Urothelium cell line (cell line): ENCODE measurements around the gene RFTN1.

ENCODE experiments used
- DNase-seq: peaks from one replicate; pipeline ENCODE4 v3.0.0; 2011; ENCODE audit warnings: low spot score, mixed read lengths
- FAIRE-seq: peaks from 2 replicates; lab custom pipeline; 2011; peaks lifted over from hg19 to GRCh38; lab: Jason Lieb, UNC

Gene RFTN1

DNA sequence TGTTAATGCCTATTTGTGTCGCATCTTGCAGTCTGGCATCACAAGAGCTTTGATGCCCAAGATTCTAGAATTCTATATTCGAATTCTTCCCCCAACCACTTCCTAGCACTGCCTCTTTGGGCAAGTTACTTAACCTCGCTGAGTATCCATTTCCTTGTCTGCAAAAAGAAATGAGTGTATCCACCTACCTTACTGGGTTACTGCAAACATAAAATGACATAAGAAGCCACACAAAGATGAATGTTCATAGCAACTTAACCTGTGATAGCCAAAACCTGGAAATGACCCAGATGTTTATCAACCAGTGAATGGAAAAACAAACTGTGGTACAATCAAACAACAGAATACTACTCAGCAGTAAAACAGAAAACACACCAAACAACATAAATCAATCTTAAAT is 24.9 kb downstream of the RFTN1 start:
- no peak for DNase-seq
- FAIRE-seq: no peak

DNA sequence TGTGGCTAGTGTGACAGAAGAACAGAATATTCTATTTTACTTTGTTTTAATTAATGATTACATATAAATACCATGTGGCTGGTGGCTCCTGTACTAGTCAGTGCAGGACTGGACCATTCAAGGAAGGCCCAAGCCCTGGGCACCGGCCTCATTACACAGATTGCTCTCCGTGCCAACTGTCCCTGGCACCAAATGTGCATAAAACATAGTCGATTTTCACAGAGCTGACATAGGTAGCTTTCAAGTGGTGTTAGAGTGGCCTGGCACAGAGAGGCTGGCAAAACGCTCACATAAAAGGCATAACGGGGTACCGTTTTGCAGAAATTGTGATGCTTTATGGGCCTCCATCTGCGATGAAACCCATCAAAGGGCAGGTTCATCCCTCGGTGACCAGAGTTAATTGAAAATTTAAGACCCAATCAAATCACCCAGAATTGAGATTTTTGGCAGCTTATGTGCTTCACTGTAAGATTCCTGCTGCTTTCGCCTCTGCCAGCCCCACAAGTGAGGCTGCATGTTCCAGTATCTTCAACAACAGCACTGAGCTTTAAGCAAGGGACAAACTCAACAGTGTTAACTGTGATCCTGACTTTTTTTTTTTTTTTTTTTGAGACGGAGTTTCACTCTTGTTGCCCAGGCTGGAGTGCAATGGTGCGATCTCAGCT is 25.9 kb downstream of the RFTN1 start:
- DNase-seq (no peak), FAIRE-seq (no peak)

DNA sequence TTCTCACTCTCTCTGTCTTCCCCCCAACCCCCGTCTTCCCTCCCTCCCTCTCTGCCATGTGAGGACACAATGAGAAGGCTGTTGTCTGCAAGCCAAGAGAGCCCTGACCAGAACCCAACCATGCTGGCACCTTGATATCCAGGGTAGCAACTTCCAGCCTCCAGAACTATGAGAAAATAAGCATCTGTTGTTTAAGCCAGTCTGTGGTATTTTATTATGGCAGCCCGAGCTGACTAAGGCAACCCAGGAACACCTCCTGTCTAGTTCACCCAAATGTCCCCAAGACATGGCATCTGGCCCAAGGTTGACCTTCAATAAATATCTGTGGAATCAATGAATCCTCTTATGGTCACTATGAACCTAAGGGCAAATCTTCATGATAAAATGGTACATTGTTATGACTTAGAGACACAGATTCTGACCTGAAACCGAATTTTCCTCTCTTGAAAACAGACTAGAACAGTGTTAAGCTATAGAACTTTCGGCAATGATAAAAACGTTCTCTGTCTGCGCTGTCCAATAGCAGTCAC is 26.5 kb downstream of the RFTN1 start:
- no peak for DNase-seq
- no peak for FAIRE-seq

DNA sequence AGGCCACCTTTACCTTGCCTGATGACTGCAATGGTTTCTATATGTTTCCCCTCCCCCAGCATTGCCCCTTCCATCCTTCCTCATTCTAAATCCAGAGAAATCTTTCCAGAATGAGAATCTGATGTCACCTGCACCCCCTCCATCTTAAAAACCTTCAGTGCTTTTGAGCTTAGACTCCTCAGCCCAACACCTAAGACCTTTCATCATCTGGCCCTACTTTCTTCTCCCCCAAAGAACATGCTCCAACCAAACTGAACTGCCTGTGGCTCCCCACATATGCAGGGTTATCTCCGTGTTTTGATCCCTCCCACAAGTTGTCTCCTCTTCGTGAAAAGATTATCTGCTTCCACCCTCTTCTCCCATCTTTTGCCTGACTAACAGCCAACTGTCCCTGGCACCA is 27.3 kb downstream of the RFTN1 start:
- no peak for DNase-seq
- no peak for FAIRE-seq

DNA sequence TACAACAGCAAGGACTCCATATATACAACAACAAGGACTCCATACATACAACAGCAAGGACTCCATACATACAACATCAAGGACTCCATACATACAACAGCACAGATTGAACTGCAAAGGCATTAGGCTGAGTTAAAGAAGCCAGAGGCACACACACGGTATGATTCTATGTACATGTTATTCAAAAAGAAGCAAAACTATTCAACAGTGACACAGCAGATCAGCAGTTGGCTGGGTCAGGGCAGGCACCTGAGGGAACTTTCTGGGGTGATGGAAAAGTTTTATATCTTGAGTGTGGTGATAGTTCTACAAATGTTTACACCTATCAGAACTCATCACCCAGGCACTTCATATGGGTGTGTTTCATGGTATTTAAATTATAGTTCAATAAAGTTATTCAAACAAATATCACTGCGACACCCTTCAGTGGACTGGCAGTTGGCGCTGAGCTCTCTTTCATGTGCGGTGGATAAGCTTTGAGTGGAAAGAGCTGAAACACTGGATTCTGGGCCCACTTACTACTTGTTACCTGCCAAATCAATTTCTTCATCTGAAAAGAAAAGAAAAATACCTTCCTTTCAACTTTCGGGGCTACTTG is 28.0 kb downstream of the RFTN1 start:
- no peak for DNase-seq
- no peak for FAIRE-seq

DNA sequence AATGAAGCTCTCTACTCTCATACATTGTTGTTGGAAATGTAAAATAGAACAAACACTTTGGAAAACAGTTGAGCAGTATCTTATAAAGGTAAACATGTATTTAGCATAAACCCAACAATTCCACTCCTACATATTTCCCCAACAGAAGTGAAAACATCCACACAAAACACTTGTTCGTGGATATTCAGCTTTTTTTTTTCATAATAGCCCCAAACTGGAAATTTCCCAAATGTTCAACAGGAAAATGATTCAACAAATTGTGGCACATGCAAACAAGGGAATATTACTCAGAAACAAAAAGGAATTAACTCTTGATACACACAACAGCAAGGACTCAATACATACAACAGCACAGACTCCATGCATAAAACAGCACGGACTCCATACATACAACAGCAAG is 28.5 kb downstream of the RFTN1 start:
- no peak for DNase-seq
- FAIRE-seq: no peak

DNA sequence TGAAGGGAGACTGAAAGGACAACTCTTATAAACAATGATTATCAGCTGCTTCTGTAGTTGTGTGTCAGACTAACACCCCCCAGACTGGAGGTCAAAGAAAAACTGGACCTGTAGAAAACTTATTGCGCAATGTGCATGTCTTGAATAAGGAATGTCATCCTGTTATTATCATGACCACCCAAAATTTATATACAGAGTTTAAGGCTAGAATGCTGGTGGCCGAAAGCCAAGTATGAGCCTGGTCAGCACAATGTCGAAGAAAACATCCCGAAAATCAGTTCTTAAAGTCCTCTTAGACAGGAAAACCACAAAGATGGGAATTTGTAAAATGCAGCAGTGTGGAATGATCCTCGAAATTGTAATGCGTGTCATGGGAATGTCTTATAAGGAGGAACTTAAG is 29.3 kb downstream of the RFTN1 start:
- FAIRE-seq (no peak), DNase-seq (peak; percentile 49)

- DNase-seq (no peak), FAIRE-seq (no peak)
Observed at GRCh38 chr3:16482770-16483531, 30.5 kb downstream of the RFTN1 start.

- no peak for DNase-seq
- no peak for FAIRE-seq
Observed at GRCh38 chr3:16482194-16482769, 31.2 kb downstream of the RFTN1 start.

DNA sequence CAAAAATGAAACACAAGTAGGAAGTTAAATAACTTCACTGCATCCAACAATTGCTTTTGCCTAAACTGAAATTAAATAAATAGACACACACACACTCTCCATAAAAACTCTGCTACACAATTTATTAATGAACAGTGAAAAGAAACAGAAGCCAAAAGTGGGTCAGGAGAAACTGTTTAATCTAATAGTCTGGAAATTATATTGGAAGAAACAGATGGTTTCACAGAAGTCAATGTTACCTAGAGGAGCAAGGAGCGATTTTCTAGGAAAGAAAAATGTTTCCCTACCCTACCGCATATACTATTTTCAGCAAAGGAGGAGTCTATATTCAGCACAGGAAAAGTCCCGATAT is 32.0 kb downstream of the RFTN1 start:
- FAIRE-seq (no peak), DNase-seq (no peak)

GRCh38 chr3:16480861-16481545 is 32.5 kb downstream of the RFTN1 start:
- DNase-seq (peak; percentile 8), FAIRE-seq (no peak)

- no peak for FAIRE-seq
- DNase-seq: no peak
Observed at GRCh38 chr3:16478516-16478915, 35.0 kb downstream of the RFTN1 start.

DNA sequence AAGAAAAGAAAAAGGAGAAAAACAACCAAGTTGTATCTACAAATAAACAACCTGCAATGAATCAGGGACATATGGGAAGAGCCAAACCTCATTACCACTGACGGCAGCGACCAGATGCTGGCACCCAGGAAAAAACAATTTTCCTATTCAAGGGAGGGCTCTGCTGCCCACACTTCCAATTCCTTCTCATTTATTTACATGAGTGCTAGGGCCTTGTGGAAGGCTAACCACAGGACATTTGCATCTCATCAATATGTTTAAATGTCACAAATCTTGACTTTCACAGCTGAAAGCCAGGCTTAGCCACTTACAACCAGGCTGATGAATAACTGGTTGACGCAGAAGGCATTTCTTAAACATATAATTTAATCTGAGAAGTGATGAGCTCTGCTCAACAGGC is 36.0 kb downstream of the RFTN1 start:
- DNase-seq (no peak), FAIRE-seq (no peak)

- FAIRE-seq: no peak
Observed at GRCh38 chr3:16477056-16477455, 36.4 kb downstream of the RFTN1 start.

GRCh38 chr3:16476636-16477035 is 36.9 kb downstream of the RFTN1 start:
- DNase-seq (no peak), FAIRE-seq (no peak)

More at GRCh38 chr3:16477056-16477455, 36.4 kb downstream of the RFTN1 start:
- no peak for DNase-seq

- FAIRE-seq (no peak), DNase-seq (no peak)
Observed at GRCh38 chr3:16475766-16476165, 37.7 kb downstream of the RFTN1 start.

GRCh38 chr3:16474920-16475319 is 38.6 kb downstream of the RFTN1 start:
- FAIRE-seq: no peak

DNA sequence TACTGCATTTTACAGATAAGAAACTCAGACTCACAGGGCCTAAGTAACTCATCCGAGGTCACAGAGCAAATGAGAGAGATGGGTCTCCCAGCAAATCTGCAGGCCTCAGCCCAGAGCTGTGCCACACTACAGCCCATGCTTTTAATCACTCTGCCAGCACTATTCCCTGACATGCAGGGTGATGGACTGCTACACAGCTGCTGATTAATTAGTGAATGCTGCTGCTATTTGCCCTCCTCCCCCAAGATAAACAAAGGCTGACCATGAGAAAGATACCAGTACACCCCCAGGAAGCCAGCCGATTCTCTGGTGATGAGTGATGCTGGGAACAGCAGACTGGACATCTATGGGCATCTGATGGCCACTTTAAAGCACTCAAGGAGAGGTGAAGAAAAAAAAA is 39.3 kb downstream of the RFTN1 start:
- DNase-seq: no peak
- no peak for FAIRE-seq

More at GRCh38 chr3:16474920-16475319, 38.6 kb downstream of the RFTN1 start:
- DNase-seq: no peak

- FAIRE-seq (no peak), DNase-seq (no peak)
Observed at GRCh38 chr3:16472593-16472992, 40.9 kb downstream of the RFTN1 start.

DNA sequence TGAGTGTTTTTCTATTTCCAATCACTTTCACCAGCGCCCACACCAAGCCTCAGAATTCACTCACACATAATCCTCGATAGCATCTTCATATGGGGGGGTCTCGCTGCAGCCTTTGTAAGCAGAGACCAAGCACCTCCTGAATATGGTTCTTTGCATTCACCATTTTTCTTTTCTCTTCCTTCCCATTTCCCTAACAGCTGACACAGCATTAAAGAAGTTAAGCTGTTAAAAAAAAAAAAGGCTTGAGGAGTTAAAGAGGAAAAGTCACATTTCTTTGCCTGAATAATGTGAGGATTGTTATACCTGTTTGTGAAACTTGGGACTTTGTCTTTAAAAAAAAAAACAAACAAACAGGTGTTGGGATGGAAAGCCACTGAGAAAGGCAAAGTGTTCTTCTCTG is 41.6 kb downstream of the RFTN1 start:
- FAIRE-seq (no peak), DNase-seq (no peak)

DNA sequence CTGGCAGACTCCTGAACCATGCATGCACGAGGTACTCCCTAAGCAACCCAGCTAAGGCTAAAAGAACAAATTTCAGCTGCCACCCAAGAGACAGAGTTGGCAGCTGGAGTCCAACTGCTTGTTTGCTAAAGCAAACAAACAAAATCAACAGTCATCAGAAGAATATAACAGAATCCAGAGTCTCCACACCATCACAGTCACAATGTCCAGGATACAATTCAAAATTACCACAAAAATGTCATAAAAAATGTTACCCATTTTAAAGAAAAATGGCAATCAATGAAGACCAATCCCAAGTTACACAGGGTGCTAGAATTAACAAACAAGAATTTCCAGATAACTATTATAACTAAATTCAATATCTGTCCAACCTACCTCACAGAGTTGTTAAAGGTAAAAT is 42.9 kb downstream of the RFTN1 start:
- FAIRE-seq (no peak), DNase-seq (no peak)
